GM19025 (cell line): ENCODE measurements around the gene MIXL1.
"Not testable (repeated sequence)": the region's sequence is repeated elsewhere in the genome, so short reads cannot be mapped to it uniquely, and the experiment has no call there.

Experiments used
- ATAC-seq: cut with Tn5 transposase; IDR thresholded peaks from one replicate; pipeline ENCODE4 v1.9.1; 2021; ENCODE audit warnings: mild to moderate bottlenecking, low read depth, moderate library complexity; ENCODE audit not compliant: unreplicated experiment

Gene MIXL1

GRCh38 chr1:226211181-226211821 is 12.2 kb upstream of the MIXL1 start:
- ATAC-seq: no peak

GRCh38 chr1:226212545-226212944 is 10.9 kb upstream of the MIXL1 start:
- no peak for ATAC-seq

- no peak for ATAC-seq
These were observed 8.2 kb upstream of the MIXL1 start for GRCh38 chr1:226215239-226215638.

GRCh38 chr1:226216056-226216455 is 7.4 kb upstream of the MIXL1 start:
- ATAC-seq: no peak

- no peak for ATAC-seq
These were observed 6.2 kb upstream of the MIXL1 start for GRCh38 chr1:226217273-226217672.

- ATAC-seq: no peak
These were observed 2.8 kb upstream of the MIXL1 start for GRCh38 chr1:226220473-226221189.

- ATAC-seq: no peak
These were observed 778 bp upstream of the MIXL1 start for GRCh38 chr1:226222686-226223085.

GRCh38 chr1:226223786-226224244 is 351 bp downstream of the MIXL1 start:
- ATAC-seq: peak; percentile 65

- ATAC-seq: no peak
These were observed 3.1 kb downstream of the MIXL1 start for GRCh38 chr1:226226601-226227000.

GRCh38 chr1:226233293-226233692 is 9.8 kb downstream of the MIXL1 start:
- no peak for ATAC-seq

- ATAC-seq: no peak
These were observed 10.3 kb downstream of the MIXL1 start for GRCh38 chr1:226233806-226234205.

- no peak for ATAC-seq
These were observed 13.4 kb downstream of the MIXL1 start for GRCh38 chr1:226236826-226237225.

GRCh38 chr1:226239421-226239820 is 16.0 kb downstream of the MIXL1 start:
- no peak for ATAC-seq

- no peak for ATAC-seq
These were observed 24.6 kb downstream of the MIXL1 start for GRCh38 chr1:226248091-226248490.

GRCh38 chr1:226248796-226249195 is 25.3 kb downstream of the MIXL1 start:
- no peak for ATAC-seq

- no peak for ATAC-seq
These were observed 27.0 kb downstream of the MIXL1 start for GRCh38 chr1:226250511-226250910.

- ATAC-seq: not testable (repeated sequence)
These were observed 29.4 kb downstream of the MIXL1 start for GRCh38 chr1:226252841-226253240.

GRCh38 chr1:226253933-226254332 is 30.5 kb downstream of the MIXL1 start:
- ATAC-seq: no peak

- ATAC-seq: no peak
These were observed 31.9 kb downstream of the MIXL1 start for GRCh38 chr1:226255380-226255779.

- ATAC-seq: no peak
These were observed 38.4 kb downstream of the MIXL1 start for GRCh38 chr1:226261818-226262217.

GRCh38 chr1:226268421-226269124 is 45.1 kb downstream of the MIXL1 start:
- ATAC-seq: no peak
